NB4 (cell line): Measurements from ENCODE around the gene TESPA1.

Experiments
- DNase-seq: peaks from one replicate; pipeline ENCODE4 v3.0.0; 2010; ENCODE audit warnings: low read depth
- H3K4me3 ChIP-seq: one replicate; pipeline ENCODE4 v1.5.1; 2011; ENCODE audit warnings: mild to moderate bottlenecking, low read depth, low read length, moderate library complexity
- MYC ChIP-seq: IDR thresholded peaks from 2 replicates; pipeline ENCODE4 v1.6.1; 2011; ENCODE audit warnings: low read depth, low read length
- POLR2A ChIP-seq: IDR thresholded peaks from 2 replicates; pipeline ENCODE4 v1.6.1; 2011; ENCODE audit warnings: mild to moderate bottlenecking; ENCODE audit not compliant: insufficient read length; ENCODE audit errors: extremely low read depth
- TF ChIP-seq, protein P1 (sequence below): IDR thresholded peaks from 2 replicates; pipeline ENCODE4 v1.6.1; 2011; ENCODE audit warnings: low read depth, low read length
- TF ChIP-seq, protein P2 (sequence below): IDR thresholded peaks from one replicate; pipeline ENCODE4 v1.5.1; 2012; ENCODE audit warnings: low read depth, low read length

The TESPA1 gene

DNA sequence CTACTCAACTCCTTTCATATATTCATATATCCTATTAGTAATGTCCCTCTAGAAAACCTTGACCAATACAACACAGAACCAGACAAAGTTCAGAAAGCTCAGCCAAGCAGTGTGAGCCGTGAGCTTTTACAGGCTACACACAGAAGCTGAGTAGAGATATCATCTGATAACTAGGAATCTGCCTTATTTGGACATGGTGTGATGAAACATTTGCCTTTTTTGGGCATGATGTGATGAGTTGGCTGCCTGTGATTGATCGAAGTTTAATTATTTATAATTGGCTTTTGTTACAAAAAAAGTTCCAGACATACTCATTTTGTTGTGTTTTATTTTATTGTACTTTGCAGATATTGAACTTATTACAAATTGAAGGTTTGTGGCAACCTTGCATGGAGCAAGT lies 46.6 kb downstream of the TESPA1 start:
- H3K4me3 ChIP-seq, result no peak overlapping the region
- TF ChIP-seq, protein P1, sequence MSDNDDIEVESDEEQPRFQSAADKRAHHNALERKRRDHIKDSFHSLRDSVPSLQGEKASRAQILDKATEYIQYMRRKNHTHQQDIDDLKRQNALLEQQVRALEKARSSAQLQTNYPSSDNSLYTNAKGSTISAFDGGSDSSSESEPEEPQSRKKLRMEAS, result no peak
- TF ChIP-seq MYC (no peak), POLR2A (no peak)
- TF ChIP-seq, protein P2, sequence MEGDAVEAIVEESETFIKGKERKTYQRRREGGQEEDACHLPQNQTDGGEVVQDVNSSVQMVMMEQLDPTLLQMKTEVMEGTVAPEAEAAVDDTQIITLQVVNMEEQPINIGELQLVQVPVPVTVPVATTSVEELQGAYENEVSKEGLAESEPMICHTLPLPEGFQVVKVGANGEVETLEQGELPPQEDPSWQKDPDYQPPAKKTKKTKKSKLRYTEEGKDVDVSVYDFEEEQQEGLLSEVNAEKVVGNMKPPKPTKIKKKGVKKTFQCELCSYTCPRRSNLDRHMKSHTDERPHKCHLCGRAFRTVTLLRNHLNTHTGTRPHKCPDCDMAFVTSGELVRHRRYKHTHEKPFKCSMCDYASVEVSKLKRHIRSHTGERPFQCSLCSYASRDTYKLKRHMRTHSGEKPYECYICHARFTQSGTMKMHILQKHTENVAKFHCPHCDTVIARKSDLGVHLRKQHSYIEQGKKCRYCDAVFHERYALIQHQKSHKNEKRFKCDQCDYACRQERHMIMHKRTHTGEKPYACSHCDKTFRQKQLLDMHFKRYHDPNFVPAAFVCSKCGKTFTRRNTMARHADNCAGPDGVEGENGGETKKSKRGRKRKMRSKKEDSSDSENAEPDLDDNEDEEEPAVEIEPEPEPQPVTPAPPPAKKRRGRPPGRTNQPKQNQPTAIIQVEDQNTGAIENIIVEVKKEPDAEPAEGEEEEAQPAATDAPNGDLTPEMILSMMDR, result no peak
- DNase-seq, result no peak

DNA sequence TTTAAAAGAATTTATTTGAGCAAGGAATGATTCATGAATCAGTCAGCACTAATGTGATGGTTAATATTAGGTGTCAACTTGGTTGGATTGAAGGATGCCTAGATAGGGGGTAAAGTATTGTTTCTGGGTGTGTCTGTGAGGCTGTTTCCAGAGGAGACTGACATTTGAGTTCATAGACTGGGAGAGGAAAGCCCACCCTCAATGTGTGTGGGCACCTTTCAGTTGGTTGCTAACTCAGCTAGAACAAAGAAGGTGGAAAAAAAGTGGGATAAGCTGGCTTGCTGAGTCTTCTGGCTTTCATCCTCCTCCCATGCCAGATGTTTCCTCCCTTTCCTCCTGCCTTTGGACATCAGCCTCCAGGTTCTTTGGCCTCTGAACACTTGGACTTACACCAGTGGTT lies 47.2 kb downstream of the TESPA1 start:
- H3K4me3 ChIP-seq, result no peak overlapping the region
- DNase-seq, result no peak
- TF ChIP-seq POLR2A (no peak), MYC (no peak)
- TF ChIP-seq, protein P1, result no peak
- TF ChIP-seq, protein P2, result no peak

DNA sequence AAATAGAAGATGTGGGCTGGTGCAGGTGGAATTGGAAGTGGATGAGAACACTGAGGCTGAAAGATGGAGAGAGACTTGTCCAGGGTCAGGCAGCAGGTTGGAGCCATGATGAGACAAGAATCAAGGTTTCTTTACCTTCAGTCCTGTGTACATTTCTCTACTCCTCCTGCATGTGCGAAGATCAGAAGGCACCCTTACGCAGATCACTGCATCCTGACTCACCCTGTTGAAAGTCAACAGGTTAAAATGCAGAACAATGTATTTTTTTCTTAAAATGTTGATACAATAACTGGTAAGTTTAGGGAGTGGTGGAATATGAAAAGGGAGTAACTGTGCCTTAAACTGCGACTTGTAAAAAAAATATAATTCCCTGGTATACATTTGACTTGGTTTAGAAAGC lies 47.8 kb downstream of the TESPA1 start:
- TF ChIP-seq, protein P2, result no peak
- DNase-seq, result no peak
- no peak overlapping the region for H3K4me3 ChIP-seq

DNA sequence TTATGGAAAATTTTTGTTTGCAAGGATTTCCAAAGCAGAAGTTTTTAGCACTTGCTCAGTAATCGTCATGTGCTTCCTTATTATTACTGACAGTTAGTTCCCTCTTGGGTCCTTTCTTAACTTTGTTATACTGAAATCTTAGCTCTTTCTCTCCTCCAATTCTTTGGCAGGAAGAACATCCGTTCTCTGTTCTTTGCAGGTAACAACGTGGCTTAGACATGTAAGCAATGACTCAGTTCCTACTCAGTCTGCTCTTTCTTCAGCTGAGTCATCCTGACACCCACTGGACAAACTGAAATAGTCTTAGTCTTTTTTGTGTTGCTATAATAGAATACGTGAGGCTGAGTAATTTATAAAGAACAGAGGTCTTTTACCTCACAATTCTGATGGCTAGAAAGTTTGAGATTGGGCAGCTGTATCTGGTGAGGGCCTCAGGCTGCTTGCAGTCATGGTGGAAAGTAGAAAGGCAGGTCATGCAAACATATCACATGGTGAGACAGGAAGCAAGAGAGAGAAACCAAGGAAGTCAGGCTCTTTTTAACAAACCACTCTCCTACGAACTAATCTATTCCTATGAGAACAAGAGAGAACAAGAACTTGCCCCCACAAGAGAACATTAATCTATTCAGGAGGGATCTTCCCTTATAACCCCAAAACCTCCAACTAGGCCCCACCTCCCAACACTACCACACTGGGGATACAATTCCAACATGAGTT lies 49.2 kb downstream of the TESPA1 start:
- TF ChIP-seq, protein P1, result 0 out of 2 replicates have a peak, but pooled peaks have one; percentile 9
- TF ChIP-seq, protein P2, result no peak
- peak; percentile 16; the same call in 1 of the 2 replicates for TF ChIP-seq MYC
- DNase-seq, result peak; percentile 77
- H3K4me3 ChIP-seq, result no peak overlapping the region

DNA sequence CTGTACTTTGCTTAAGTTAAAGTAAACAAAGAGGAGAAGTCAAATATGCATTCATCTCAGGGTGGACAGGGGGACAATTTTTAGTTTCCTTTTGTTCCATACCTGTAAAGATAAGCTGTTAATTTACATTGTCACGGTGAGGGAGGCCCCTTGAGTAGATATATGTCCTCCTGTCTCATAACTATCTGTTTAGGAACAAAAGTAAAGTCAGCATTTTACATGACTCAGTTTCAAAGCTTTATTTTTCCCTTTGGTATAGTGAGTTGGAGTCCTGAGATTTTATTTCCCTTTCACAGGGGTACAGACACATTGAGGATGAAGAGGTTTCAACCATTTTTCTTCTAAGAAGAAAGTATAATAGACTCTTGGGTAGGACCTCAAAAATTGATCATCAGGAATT lies 50.1 kb downstream of the TESPA1 start:
- no peak for DNase-seq
- TF ChIP-seq, protein P1, result no peak
- TF ChIP-seq, protein P2, result no peak
- TF ChIP-seq POLR2A (no peak), MYC (no peak)
- H3K4me3 ChIP-seq, result no peak overlapping the region

DNA sequence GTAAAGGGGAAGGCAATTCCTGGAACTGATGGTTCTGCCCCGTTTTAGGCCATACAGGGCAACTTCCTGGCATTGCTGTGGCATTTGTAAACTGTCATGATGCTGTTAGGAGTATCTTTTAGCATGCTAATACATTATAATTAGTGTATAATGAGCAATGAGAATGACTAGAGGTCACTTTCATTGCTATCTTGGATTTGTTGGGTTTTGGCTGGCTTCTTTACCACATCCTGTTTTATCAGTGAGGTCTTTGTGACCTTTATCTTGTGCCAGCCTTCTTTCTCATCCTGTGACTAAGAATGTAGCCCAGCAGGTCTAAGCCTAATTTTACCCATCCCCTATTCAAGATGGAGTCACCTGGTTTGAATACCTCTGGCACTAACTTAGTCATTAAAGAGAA lies 51.2 kb downstream of the TESPA1 start:
- peak; percentile 31 for DNase-seq
- TF ChIP-seq, protein P2, result no peak
- TF ChIP-seq MYC, result no peak
- TF ChIP-seq, protein P1, result no peak
- no peak for TF ChIP-seq POLR2A
- H3K4me3 ChIP-seq, result no peak overlapping the region
